EH (cell line): Measurements from ENCODE around the gene PRKG1.
"Not testable (repeated sequence)": the region's sequence is repeated elsewhere in the genome, so short reads cannot be mapped to it uniquely, and the experiment has no call there.

ENCODE experiments used
- DNase-seq: peaks from one replicate; pipeline ENCODE4 v3.0.0-alpha.2; 2015; ENCODE audit warnings: low read depth

The PRKG1 gene

DNA sequence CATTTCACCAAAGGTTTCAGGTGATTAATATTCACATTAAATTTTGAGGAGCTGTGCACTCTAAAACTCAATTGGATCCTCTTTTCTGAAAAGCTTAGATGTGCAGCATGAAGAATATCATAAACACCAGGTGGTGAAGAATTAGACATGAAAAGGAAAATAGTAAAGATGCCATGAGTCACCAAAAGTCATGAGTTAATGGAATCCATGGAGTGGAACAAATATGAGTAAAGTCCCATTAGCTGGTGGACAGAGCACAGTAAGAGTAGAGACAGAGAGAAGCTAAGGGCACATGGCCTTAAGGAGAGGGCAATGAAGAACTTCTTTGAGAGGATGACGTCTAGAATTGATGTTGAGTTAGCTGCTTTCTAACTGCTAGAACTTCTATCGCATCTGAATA is 353.5 kb downstream of the PRKG1 start:
- no peak for DNase-seq

DNA sequence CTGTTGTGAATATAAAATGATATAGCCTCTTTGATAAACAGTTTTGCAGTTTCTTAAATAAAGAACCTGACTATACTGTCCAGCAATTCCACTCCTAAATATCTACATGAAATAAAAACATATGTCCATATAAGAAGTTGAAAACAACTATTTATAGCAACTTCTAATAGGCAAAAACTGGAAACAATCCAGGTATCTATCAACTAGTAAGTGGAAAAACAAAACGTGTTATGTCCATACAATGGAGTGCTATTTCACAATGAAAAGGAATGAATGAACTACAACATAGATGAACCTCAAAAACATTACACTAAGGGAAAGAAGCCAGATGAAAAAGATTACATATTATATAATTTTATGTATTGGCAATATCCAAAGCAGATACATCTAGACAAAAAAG is 356.2 kb downstream of the PRKG1 start:
- DNase-seq: no peak

DNA sequence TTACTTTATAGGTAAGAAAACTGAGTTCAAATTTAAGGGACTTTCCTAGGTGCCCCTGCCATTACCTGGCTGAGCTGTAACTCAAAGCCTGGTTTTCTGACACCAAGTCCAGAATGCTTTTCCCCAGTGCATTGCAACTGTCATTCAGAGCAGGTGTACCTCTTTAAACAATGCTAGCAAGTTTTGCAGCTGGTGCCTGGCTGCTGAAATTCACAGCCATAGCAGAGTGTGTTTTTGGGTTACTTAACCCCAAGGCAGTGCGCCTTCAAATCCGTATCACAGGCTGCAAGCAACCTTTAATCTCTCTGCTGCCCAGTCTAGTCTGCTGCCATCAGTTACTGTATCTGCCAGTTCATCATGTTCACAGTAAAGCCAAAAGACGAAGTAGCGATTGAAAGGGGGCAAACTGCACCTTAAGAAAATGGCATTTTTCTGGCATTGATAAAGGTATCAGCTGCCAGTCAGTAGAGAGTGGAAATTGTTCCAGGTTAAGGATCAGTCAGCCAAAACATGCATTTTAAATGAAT is 359.7 kb downstream of the PRKG1 start:
- no peak for DNase-seq

DNA sequence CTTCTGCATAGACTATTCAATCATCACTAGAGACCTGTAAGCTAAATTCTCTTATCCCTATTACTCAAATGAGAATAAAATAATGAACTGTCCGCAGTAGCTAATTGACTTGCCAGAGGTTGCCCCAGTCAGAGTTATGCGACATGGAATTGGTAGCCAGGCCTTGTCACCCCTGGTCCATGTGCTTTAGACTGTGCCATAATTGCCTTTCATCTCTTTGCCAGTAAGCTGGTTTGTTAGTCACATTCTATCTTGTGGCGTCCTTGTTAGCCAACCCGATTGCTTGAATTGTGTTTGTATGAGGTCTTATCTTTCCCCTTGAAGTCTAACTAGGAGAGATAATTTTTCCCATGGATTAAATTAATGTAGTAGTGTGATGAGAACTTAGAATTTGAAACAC is 362.5 kb downstream of the PRKG1 start:
- no peak for DNase-seq

GRCh38 chr10:51439645-51440044 is 365.4 kb downstream of the PRKG1 start:
- no peak for DNase-seq

DNA sequence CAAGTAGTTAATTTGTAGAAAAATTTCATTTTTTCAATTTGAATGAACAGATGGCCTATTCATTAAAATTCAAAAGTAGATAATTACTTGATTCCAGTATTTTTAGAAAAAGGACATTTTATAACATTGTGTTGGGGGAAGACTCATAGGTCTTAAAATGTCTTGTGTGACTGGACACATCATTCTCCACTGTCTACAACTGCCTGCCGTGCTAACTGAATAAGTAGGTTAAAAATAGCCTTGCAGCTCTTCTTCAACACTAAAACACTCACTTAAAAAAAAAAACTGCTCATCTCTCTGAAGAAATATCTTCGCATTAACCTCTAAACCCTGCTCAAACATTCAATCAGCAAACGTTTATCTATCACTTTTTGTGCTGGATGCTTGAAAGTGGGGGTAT is 371.3 kb downstream of the PRKG1 start:
- DNase-seq: peak; percentile 35

- DNase-seq: no peak
These were observed 372.8 kb downstream of the PRKG1 start for GRCh38 chr10:51447119-51447518.

DNA sequence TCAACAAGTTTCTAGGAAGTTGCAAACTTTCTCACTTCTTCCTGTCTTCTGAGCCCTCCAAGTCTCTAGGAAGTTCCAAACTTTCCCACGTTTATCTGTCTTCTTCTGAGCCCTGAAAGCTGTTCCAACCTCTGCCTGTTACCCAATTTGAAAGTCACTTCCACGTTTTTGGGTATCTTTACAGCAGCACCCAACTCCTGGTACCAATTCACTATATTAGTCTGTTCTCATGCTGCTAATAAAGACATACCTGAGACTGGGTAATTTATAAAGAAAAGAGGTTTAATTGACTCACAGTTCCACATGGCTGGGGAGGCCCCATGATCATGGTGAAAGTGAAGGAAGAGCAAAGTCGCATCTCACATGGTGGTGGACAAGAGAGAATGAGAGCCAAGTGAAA is 381.5 kb downstream of the PRKG1 start:
- DNase-seq: not testable (repeated sequence)

GRCh38 chr10:51459476-51459875 is 385.2 kb downstream of the PRKG1 start:
- DNase-seq: no peak

DNA sequence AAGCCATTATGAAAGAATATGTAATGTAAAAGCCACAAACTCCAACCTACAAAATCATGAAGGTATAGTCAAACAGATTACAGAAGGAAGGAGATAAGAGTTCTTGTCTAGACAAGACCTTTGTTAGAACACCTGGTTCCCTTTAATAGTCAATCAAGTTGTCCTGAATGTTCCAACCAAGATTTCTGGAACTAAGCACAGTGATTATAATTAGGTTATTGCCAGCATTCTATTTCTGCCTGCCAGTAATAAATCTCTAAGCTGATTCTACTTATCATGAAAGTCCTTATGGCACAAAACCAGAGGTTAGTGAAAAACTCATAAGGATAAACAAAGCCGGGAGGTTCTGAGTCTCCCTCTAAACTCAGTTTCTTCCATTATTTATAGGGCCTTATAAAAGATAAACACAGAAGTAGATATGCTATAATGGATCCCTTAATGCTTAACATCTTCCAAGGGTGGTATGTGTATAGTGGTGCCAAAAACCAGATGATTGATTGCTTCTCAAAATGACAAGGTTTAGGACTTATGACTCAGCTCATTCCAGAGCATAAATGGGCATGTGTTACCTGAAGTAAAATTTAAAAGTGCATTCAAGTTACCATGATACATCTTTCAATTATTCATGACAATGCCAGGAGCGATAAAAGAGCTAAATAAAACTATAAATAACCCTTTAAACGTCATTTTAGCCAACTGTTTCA is 387.9 kb downstream of the PRKG1 start:
- DNase-seq: peak; percentile 19

DNA sequence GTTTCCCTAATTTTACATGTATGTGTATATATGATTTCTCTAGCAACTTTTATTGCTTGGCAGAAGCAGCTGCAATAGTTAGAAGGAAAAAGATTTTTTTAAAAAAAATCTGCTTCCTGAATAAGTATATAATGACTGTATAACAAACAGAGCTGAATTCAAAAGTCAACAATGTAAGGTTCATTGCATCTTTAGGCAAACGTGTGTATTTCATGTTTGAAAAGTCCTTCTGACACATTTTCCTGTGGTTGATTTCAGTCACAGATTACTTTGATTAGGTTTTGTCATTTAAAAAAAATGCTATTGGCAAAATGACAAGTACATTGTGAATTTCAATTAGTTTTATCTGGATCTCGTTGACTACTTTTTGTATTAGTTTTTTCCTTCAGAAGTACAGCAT is 394.1 kb downstream of the PRKG1 start:
- peak; percentile 17 for DNase-seq

GRCh38 chr10:51469686-51470085 is 395.4 kb downstream of the PRKG1 start:
- no peak for DNase-seq

DNA sequence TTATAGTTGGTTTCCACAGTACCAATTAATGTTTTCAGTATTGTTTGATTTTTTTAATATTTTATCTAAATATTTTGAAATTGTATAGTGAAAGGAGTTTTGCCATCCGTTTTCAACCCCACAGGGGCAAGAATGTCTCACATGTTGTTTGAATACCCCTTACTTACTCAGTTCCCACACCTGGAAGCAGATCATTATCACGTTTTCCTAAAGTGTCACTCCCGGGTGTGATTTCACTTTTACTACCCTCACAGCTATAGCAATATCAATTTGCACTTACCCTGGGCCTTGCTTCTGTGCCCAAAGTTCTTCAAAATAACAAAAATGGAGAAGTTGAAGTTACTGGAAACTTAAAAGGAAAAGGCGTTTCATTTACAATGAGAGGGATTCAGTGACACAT is 397.0 kb downstream of the PRKG1 start:
- no peak for DNase-seq

DNA sequence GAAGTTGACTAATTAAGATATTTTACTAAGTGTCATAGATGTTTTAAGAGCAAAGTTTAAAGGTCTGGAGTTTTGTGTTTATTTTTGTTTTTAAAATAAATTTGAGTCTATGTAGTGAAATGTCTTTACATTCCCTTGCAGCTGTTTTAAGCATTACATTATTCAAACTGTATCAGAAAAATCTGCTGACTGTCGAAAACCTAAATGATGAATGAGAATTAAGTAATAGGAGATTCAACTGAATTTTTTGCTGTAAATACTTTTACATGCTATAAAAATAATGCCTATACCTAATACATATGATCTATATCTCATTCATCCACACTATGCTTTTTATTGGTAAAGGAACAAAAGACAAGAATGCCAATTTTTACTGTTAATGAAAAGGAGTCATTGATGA is 397.9 kb downstream of the PRKG1 start:
- no peak for DNase-seq

- DNase-seq: no peak
These were observed 405.4 kb downstream of the PRKG1 start for GRCh38 chr10:51479711-51480110.

DNA sequence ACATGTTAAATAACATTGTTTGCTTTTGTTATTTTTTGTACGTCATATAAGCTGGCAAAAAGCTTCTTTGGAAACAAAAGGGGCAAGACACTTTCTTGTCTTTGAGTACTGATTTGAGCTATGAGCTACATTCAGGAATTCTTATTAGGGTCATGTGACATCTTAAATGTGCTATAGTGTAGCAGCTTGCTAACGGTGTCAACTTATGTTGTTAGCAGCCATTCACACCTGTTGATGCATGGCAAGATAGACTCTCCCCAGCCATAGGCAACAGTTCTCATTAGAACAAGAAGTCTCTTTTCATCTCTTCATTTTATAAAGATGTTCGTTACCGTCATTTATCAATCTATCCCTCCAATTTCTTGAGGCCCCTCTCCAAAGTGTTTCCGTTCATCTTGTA is 411.4 kb downstream of the PRKG1 start:
- DNase-seq: no peak

DNA sequence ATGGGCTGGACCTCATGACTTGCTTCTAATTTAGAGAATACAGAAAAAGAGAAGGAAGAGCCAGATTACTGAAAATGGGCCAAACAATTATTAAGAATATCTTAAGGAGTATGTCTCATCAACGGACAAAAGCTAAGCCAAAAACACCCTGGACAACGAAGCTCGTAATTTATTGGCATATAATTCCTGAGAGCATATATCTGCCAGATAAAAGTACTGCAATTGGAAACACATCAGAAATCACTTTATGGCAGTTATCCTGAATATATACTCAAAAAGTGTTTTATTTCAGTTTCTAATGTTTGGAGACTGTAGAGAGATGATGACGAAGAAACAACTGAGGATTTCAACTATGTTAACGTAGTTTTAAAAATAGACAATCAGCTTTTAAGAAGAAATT is 413.3 kb downstream of the PRKG1 start:
- DNase-seq: no peak

DNA sequence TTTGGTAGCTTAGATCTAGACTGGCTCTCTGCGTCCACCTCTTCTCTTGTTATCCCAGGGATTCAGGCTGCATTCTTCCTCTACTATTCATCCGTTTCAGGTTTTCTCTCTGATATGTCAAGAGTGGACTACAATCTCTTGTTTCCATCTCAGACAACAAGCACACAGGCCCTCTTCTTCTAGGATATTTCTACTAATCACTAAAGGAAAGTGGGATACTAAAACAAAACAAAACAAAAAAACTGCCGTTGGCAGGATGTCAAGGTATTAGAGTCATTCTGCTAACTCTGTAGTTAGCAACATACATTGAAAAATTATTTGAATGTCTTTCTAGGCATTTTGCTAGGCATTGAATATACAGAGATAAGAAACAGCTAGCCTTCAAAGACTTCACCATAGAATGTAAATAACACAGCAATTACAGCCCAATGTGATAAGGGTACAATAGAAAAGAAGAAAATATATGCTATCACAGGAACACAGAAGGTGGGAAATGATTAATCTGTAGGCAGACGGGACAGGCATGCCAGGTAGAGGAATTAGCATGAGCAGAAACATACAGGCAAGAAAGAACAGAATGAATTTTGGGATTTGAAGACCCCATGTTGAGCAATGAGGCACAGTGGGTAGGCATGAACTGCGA is 414.6 kb downstream of the PRKG1 start:
- no peak for DNase-seq

GRCh38 chr10:51498424-51498823 is 424.1 kb downstream of the PRKG1 start:
- DNase-seq: no peak

DNA sequence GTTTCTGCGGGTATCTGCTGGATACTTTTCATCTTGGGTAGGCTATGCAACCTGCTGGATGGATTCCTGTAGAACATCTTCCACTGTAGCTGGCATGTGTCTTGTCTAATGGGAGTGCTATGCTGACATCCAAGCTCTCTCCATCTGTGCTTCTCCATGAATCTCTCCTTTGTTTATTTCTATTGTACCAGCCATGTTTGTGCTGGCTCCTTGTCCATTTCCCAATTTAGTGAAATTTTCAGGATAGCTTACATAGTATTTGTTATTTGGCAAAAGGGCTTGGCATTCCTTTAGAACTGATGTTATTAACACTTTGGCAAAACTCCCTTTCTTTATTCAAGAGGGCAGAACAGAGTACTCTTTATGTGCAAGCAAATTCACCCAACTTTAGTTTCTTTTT is 427.1 kb downstream of the PRKG1 start:
- DNase-seq: peak; percentile 38

- no peak for DNase-seq
These were observed 427.8 kb downstream of the PRKG1 start for GRCh38 chr10:51502124-51502523.

GRCh38 chr10:51503378-51503777 is 429.1 kb downstream of the PRKG1 start:
- DNase-seq: no peak

DNA sequence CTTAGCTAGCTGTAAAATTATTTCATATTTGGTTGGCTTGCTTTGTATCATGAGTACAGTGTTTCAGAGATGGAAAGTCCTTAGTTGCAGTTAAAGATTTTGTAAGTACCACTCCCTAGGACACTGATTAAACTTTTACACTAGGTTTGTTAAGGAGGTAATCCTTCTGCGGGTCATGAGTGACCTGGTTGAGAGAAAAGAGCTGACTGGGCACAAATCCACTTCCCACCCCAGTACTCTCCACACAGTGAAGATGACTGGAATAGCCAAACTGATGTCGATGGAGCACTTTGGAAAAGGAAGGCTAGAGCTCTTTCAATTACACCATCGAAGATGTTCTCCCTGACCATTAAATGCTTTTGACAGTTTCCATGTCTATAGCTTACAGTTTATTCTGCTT is 433.2 kb downstream of the PRKG1 start:
- DNase-seq: no peak

- no peak for DNase-seq
These were observed 433.9 kb downstream of the PRKG1 start for GRCh38 chr10:51508156-51508555.
